Panc1 (cell line): ENCODE data around the gene COL6A1.

Experiments used
- CTCF ChIP-seq: fragments of 450-650 bp; IDR thresholded peaks from 2 replicates; pipeline ENCODE4 v1.5.1; 2017; ENCODE audit warnings: mild to moderate bottlenecking
- SIN3A ChIP-seq: IDR thresholded peaks from 2 replicates; pipeline ENCODE4 v1.6.1; 2012; ENCODE audit warnings: low read depth, mild to moderate bottlenecking, low read length, moderate library complexity, borderline replicate concordance; ENCODE audit not compliant: insufficient read depth

- TF ChIP-seq CTCF (no peak), SIN3A (no peak)
Observed at GRCh38 chr21:45941338-45941710, 40.2 kb upstream of the COL6A1 start.
